H1 (cell line): ENCODE measurements around the gene PAPOLA.

ENCODE experiments used
- CBX5 ChIP-seq: fragments of 300-800, 300-1000 bp; sonication (generic); IDR thresholded peaks from 2 replicates; pipeline ENCODE4 v1.7.1; 2016; ENCODE audit warnings: antibody characterized with exemption, low read length, low read depth
- CTCF ChIP-seq, 3 experiments: IDR thresholded peaks; 1 replicate in 2 of 3; 2 replicates in 1 of 3; pipeline versions ENCODE4 v1.5.1 to v1.6.1; 2011; ENCODE audit warnings: low read length in 3 of 3, mild to moderate bottlenecking in 3 of 3, inconsistent platforms in 2 of 3, low read depth in 1 of 3, moderate library complexity in 1 of 3; ENCODE audit not compliant: insufficient read depth in 1 of 3; ENCODE audit errors: control extremely low read depth in 1 of 3
- HDAC2 ChIP-seq, 2 experiments: fragments of 300-600 bp in 1 of 2; sonication (generic) in 1 of 2; IDR thresholded peaks; 2 replicates each; pipeline ENCODE4 v1.6.1; 2011 to 2012; ENCODE audit warnings: low read depth in 2 of 2, low read length in 2 of 2, mild to moderate bottlenecking in 2 of 2, moderate library complexity in 2 of 2, borderline replicate concordance in 1 of 2, inconsistent platforms in 1 of 2
- POLR2AphosphoS5 ChIP-seq: IDR thresholded peaks from 2 replicates; pipeline ENCODE4 v1.6.1; 2011; ENCODE audit warnings: low read depth, low read length
- YY1 ChIP-seq: IDR thresholded peaks from 2 replicates; pipeline ENCODE4 v1.6.1; 2011; ENCODE audit warnings: low read depth, mild to moderate bottlenecking, low read length
- ZNF274 ChIP-seq: IDR thresholded peaks from 2 replicates; pipeline ENCODE4 v1.7.0; 2012; ENCODE audit warnings: low read length, borderline replicate concordance; ENCODE audit errors: extremely low read depth
- TF ChIP-seq, protein P1 (sequence below): IDR thresholded peaks from 2 replicates; pipeline ENCODE4 v1.6.1; 2011; ENCODE audit warnings: low read depth, mild to moderate bottlenecking, low read length; ENCODE audit not compliant: insufficient read depth

GRCh38 chr14:96574633-96575632 is 72.8 kb downstream of the PAPOLA start:
- TF ChIP-seq ZNF274 (no peak), CTCF (IDR thresholded peaks at IDR 0.05; ENCODE audit: control extremely low read depth in 1 of 3, insufficient read depth in 1 of 3, low read depth in 1 of 3, low read length in 3 of 3) (no peak), HDAC2 (IDR thresholded peaks at IDR 0.05; ENCODE audit: borderline replicate concordance in 1 of 2, low read depth in 2 of 2, low read length in 2 of 2) (no peak), YY1 (no peak), CBX5 (no peak), POLR2AphosphoS5 (no peak)
- TF ChIP-seq, protein P1, sequence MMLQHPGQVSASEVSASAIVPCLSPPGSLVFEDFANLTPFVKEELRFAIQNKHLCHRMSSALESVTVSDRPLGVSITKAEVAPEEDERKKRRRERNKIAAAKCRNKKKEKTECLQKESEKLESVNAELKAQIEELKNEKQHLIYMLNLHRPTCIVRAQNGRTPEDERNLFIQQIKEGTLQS = no peak
